GM21447 (cell line): ENCODE results near the gene MRPL18.
A peak's percentile ranks its signal among the peaks of the same experiment; 100 is the strongest.
"Not testable (repeated sequence)": the region's sequence is repeated elsewhere in the genome, so short reads cannot be mapped to it uniquely, and the experiment has no call there.

Experiments used
- ATAC-seq: cut with Tn5 transposase; IDR thresholded peaks from one replicate; pipeline ENCODE4 v1.9.1; 2021; ENCODE audit not compliant: unreplicated experiment

MRPL18 gene

GRCh38 chr6:159815410-159815809, 25.1 kb downstream of the MRPL18 start:
- no peak for ATAC-seq

- ATAC-seq: not testable (repeated sequence)
Observed at GRCh38 chr6:159816775-159817174, 26.5 kb downstream of the MRPL18 start.

- no peak for ATAC-seq
Observed at GRCh38 chr6:159817951-159818739, 27.9 kb downstream of the MRPL18 start.

- no peak for ATAC-seq
Observed at GRCh38 chr6:159819098-159819497, 28.8 kb downstream of the MRPL18 start.

GRCh38 chr6:159819932-159820640, 29.8 kb downstream of the MRPL18 start:
- ATAC-seq: peak; percentile 57

- no peak for ATAC-seq
Observed at GRCh38 chr6:159821122-159821521, 30.9 kb downstream of the MRPL18 start.

- no peak for ATAC-seq
Observed at GRCh38 chr6:159821726-159822125, 31.5 kb downstream of the MRPL18 start.

GRCh38 chr6:159823953-159824352, 33.7 kb downstream of the MRPL18 start:
- no peak for ATAC-seq

- ATAC-seq: not testable (repeated sequence)
Observed at GRCh38 chr6:159824690-159825089, 34.4 kb downstream of the MRPL18 start.

GRCh38 chr6:159826004-159826403, 35.7 kb downstream of the MRPL18 start:
- ATAC-seq: no peak

GRCh38 chr6:159826968-159827647, 36.8 kb downstream of the MRPL18 start:
- ATAC-seq: no peak

GRCh38 chr6:159828074-159828473, 37.8 kb downstream of the MRPL18 start:
- ATAC-seq: no peak

- ATAC-seq: peak; percentile 64
Observed at GRCh38 chr6:159829526-159829925, 39.3 kb downstream of the MRPL18 start.

- no peak for ATAC-seq
Observed at GRCh38 chr6:159830501-159831372, 40.5 kb downstream of the MRPL18 start.

- ATAC-seq: no peak
Observed at GRCh38 chr6:159831373-159831679, 41.1 kb downstream of the MRPL18 start.

- ATAC-seq: no peak
Observed at GRCh38 chr6:159832946-159833345, 42.7 kb downstream of the MRPL18 start.

- no peak for ATAC-seq
Observed at GRCh38 chr6:159833556-159833955, 43.3 kb downstream of the MRPL18 start.

GRCh38 chr6:159833997-159834603, 43.8 kb downstream of the MRPL18 start:
- no peak for ATAC-seq

- no peak for ATAC-seq
Observed at GRCh38 chr6:159836718-159837490, 46.6 kb downstream of the MRPL18 start.

GRCh38 chr6:159837511-159837910, 47.2 kb downstream of the MRPL18 start:
- no peak for ATAC-seq
